GM10266 (cell line): Measurements from ENCODE around the gene CLIC4.

Experiments used
- DNase-seq: peaks from one replicate; pipeline ENCODE4 v3.0.0; 2012; ENCODE audit errors: extremely low spot score
- TF ChIP-seq, protein P1 (sequence below): IDR thresholded peaks from 2 replicates; pipeline ENCODE4 v1.5.1; 2012; ENCODE audit warnings: mild to moderate bottlenecking, low read depth; ENCODE audit not compliant: control insufficient read depth, insufficient read depth; ENCODE audit errors: missing control alignments

The CLIC4 gene

DNA sequence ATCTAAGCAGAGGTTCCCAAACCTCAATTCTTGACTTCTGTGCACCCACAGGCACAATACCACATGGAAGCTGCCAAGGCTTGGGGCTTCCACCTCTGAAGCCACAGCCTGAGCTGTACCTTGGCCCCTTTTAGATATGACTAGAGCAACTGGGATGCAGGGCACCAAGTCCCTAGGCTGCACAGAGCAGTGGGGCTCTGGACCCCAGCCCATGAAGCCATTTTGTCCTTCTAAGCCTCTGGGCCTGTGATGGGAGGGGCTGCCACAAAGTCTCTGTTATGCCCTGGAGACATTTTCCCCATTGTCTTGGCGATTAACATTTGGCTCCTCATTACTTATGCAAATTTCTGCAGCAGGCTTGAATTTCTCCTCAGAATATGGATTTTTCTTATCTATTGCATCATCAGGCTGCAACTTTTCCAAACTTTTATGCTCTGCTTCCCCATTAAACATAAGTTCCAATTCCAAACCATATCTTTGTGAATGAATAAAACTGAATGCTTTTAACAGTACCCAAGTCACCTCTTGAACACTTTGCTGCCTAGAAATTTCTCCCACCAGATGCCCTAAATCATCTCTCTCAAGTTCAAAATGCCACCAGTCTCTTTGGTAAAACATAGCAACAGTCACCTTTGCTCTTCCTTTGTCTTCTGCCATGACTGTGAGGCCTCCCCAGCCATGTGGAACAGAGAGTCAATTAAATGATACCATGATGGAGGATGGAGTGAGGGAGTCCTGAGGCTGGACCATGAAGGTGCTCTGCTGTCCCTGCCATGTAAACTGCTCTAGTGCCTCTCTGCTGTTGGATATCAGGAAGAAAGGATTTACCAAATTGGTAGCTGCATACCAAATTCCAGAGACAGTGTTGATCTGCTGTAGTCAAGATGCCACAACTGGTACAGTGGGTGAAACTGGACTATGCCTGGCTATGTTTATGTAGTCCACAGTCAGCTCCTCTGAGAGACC, 147.2 kb downstream of the CLIC4 start:
- TF ChIP-seq, protein P1, sequence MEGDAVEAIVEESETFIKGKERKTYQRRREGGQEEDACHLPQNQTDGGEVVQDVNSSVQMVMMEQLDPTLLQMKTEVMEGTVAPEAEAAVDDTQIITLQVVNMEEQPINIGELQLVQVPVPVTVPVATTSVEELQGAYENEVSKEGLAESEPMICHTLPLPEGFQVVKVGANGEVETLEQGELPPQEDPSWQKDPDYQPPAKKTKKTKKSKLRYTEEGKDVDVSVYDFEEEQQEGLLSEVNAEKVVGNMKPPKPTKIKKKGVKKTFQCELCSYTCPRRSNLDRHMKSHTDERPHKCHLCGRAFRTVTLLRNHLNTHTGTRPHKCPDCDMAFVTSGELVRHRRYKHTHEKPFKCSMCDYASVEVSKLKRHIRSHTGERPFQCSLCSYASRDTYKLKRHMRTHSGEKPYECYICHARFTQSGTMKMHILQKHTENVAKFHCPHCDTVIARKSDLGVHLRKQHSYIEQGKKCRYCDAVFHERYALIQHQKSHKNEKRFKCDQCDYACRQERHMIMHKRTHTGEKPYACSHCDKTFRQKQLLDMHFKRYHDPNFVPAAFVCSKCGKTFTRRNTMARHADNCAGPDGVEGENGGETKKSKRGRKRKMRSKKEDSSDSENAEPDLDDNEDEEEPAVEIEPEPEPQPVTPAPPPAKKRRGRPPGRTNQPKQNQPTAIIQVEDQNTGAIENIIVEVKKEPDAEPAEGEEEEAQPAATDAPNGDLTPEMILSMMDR, result no peak
- DNase-seq, result no peak

DNA sequence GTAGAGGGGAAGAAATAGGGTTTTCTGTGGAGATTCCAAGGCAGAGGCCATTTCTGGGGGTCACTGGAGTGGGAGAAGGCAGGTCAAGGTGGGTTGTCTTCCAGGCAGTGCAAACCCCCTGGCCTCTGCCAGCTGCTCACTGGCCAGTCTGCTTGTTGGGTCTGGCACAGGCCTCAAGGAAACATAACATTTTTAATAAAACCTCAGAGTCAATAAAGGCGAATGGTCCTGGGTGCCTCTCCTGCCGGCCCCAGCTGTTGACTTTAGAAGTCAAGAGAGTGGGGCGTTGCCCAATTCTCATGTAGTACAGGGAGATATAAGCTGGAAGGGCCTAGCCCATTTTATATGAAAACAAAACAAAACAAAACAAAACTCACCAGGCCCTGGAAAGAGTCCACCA, 148.2 kb downstream of the CLIC4 start:
- no peak for DNase-seq
- TF ChIP-seq, protein P1, result no peak
